GM18508 (cell line): ENCODE measurements around the gene MAS1L.

Source experiments
- ATAC-seq: cut with Tn5 transposase; IDR thresholded peaks from one replicate; pipeline ENCODE4 v1.9.1; 2021; ENCODE audit warnings: moderate number of reproducible peaks; ENCODE audit not compliant: insufficient read depth, unreplicated experiment

Gene MAS1L

GRCh38 chr6:29510746-29511300 is 23.1 kb upstream of the MAS1L start:
- ATAC-seq = no peak

GRCh38 chr6:29510202-29510601 is 22.4 kb upstream of the MAS1L start:
- ATAC-seq = no peak

GRCh38 chr6:29509711-29510110 is 22.0 kb upstream of the MAS1L start:
- ATAC-seq = no peak

- ATAC-seq = peak; percentile 88
Observed at GRCh38 chr6:29509239-29509638, 21.5 kb upstream of the MAS1L start.

GRCh38 chr6:29507319-29507718 is 19.6 kb upstream of the MAS1L start:
- no peak for ATAC-seq

GRCh38 chr6:29506446-29507067 is 18.8 kb upstream of the MAS1L start:
- ATAC-seq = no peak

GRCh38 chr6:29505808-29506207 is 18.1 kb upstream of the MAS1L start:
- ATAC-seq = no peak

- ATAC-seq = no peak
Observed at GRCh38 chr6:29504961-29505360, 17.2 kb upstream of the MAS1L start.

GRCh38 chr6:29502597-29502996 is 14.8 kb upstream of the MAS1L start:
- ATAC-seq = no peak

GRCh38 chr6:29502181-29502580 is 14.4 kb upstream of the MAS1L start:
- ATAC-seq = no peak

GRCh38 chr6:29501106-29501505 is 13.3 kb upstream of the MAS1L start:
- no peak for ATAC-seq

- ATAC-seq = no peak
Observed at GRCh38 chr6:29500594-29500993, 12.8 kb upstream of the MAS1L start.

GRCh38 chr6:29499704-29500103 is 11.9 kb upstream of the MAS1L start:
- ATAC-seq = no peak

GRCh38 chr6:29496961-29497360 is 9.2 kb upstream of the MAS1L start:
- ATAC-seq = no peak

GRCh38 chr6:29495571-29495970 is 7.8 kb upstream of the MAS1L start:
- ATAC-seq = no peak

- ATAC-seq = no peak
Observed at GRCh38 chr6:29494131-29494530, 6.4 kb upstream of the MAS1L start.

GRCh38 chr6:29493261-29493660 is 5.5 kb upstream of the MAS1L start:
- ATAC-seq = no peak

GRCh38 chr6:29491574-29491973 is 3.8 kb upstream of the MAS1L start:
- ATAC-seq = no peak

- ATAC-seq = no peak
Observed at GRCh38 chr6:29490552-29490951, 2.8 kb upstream of the MAS1L start.

- no peak for ATAC-seq
Observed at GRCh38 chr6:29490055-29490454, 2.3 kb upstream of the MAS1L start.

- ATAC-seq = no peak
Observed at GRCh38 chr6:29489286-29489685, 1.5 kb upstream of the MAS1L start.

GRCh38 chr6:29488874-29489273 is 1.1 kb upstream of the MAS1L start:
- ATAC-seq = no peak
